GM19025 (cell line): ENCODE data around the gene CELA1.
A peak's percentile ranks its signal among the peaks of the same experiment; 100 is the strongest.

Experiments used
- ATAC-seq: cut with Tn5 transposase; IDR thresholded peaks from one replicate; pipeline ENCODE4 v1.9.1; 2021; ENCODE audit warnings: mild to moderate bottlenecking, low read depth, moderate library complexity; ENCODE audit not compliant: unreplicated experiment

CELA1 gene

DNA sequence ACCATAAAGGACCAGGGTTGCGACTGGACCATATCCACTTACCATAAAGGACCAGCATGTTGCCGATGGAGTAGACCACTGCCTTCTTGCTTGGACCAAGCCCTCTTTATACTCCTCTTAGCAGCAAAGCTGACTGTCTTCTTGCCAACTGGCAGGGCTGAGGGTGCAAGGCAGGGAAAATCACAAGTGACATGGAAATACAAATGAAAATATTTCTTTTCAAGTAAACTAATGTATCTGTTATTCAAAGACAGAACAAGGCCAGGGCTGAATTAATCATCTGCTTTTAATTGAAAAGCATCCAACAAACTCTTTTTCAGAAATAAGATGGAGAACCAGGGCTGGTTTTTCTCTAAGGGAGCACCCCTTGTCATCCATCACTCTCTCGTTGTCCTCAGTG lies at the start of gene CELA1:
TSS of gene CELA1 (minus strand) at position 99 of the 400 bp plus-strand sequence. CDS start at position 58, 41 bp downstream.
- ATAC-seq: no peak

DNA sequence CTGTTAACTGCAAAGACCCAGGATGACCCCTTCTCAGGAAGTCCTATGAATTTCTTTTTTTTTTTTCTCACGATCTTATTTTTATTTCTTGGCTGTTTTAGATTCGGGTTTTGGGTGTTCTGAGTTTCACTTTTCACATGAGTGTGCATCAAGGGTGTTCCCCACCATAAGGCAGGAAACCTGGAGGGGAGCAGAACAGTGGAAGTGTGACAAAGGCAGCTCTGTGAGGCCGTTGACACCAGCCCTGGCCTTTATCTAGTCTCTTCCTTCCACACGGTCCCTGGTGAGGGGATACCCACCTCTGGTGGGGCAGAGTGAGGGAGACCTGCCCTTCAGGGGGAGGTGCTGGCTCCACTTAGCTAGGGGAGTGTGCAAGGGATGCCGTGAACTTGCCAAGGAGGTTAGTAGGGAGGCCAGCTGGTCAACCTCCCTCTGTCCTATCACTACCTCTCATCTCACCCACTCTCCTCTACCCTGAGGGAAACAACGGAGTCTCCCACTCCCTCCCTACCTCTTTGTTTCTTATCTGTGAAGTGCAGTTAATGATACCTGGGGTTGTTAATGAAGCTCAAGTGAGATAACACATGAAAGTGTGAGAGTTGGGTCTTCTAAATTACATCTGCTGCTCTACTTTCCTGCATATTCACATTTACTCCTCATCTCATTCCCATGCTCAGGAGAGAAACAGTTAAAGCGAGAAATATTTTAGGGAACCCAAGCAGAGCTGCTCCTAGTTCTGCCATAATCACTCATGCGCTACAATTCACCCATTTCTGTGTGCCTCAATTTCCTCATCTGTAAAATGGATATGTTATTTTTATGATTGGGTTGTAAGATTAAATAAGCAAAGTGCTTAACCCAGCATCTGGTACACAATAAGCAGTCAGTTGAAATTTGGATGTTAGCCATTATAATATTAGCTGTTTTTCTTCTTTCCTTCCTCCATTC lies 49.1 kb upstream of the CELA1 start:
- no peak for ATAC-seq

DNA sequence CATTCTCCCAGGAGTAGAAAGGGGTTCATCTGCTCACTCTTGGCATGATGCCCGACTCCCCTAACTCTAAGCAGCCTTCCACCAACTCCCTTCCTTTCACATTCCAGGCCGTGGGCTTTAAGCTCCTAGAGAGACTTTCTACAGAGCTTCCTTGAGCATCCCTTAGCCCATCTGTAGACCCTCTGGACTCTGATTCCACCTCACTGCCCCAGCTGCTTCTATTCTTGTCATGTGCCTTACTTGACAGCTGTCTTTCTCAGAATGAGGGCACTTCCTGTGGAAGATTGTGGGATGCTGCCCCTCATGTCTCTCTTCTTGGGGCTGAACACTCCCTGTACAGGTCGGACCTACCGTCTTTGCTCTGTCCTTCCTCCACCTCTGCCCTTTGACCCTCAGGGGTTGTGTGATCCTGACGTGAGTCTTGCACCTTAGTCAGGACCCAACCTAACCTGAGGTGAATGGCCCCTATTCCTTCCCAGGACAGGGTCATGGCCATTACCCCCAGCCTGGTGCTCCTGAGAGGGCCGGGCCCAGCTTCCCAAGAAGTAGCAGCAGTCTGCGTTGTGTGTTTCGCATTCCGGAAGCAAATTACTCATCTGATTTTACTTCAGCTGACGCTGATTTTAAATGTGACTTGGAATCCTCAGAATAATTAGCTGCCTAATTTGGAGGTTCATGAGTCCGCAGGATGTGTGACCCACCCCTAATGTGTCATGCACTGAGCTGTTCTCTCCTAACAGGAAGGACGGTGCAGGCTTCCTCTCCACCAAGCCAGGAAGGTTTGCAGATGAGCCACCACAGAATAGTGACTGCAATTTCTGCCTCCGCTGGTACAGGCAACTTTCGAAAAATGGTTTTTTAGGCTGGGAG lies 47.4 kb upstream of the CELA1 start:
- ATAC-seq: no peak

- ATAC-seq: peak; percentile 29
Observed at GRCh38 chr12:51392556-51393237, 46.2 kb upstream of the CELA1 start.

DNA sequence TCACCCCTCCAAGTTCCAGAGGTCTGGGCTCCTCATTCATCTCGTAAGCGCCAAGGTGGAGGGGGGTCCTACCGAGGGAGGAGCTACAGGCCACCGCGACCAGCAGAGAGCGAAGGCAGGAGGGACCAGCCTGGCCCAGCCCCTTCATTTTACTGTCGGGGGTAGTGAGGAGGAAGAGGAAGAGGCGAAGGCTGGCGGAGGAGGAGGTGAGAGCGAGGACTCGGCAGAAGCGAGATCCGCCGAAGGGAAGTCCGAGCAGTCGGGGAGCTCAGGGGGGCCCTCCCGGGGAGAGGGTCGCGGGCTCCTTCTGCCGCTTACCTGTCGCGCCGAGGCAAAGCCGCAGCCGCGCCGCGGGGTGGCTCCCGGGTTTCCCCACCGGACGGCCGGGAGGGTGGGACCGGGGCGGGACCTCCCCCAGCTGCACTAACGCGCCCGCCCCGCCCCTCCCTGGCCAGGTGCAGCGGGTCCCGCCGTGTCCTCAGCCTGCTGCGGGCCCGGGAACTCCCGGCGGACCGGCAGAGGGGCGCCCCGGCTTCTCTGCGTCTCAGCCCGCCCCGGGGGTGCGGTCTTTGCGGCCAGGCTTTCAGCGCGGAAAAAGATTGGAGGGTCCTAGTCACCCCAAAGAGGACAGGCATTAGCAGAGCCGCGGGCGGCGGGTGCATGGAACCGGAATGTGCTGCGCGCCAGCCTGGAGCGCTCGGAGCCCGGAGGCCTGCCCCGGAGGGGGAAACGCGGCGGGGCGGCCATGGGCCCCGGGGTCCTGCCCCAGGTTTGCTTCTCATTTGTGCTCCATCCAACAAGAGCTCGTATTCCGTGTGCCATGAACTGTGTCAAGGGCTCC lies 45.0 kb upstream of the CELA1 start, which contains the start of gene GALNT6:
TSS of gene GALNT6 (minus strand) at position 124 of the 841 bp plus-strand sequence. CDS start 11,625 bp downstream, outside the sequence.
- peak; percentile 44 for ATAC-seq

DNA sequence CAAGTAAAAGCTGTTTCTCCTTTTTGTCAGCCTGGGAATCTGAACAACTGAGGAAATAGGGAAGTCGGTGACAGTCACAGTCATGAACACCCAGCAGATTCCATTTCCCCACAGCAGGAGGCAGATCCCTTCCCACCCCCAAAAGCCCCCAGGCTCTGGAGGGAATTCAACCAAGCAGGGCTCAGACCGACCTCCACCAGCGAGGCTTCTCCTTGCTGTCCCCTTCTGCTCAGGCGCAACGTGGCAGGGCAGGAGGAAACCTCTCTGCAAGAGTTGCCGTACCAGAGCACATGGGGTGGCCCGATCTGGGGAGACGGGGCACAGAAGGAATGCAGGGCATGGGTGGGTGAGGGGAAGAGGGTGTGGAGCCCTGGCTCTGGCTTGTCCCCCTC lies 44.4 kb upstream of the CELA1 start:
- ATAC-seq: peak; percentile 1

DNA sequence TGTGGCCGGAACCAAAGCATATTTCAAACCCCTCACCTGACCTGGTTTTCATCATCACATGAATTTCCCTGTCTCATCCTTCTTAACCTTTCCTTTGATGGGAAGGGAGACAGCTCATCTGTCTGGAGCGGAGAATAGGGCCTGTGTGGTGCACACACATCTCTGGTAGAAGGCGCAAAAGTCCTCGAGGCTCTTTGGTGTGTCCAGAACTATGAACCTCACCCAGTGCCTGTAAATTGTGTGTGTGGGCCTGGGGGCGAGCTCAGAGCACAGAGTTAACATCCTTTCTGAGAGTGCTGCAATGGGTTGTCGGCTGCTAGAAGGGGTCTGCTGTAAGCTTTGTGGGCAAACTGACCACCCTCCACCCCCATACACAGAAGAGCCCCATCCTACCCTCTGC lies 44.0 kb upstream of the CELA1 start:
- no peak for ATAC-seq

- no peak for ATAC-seq
Observed at GRCh38 chr12:51389302-51389999, 43.0 kb upstream of the CELA1 start.

DNA sequence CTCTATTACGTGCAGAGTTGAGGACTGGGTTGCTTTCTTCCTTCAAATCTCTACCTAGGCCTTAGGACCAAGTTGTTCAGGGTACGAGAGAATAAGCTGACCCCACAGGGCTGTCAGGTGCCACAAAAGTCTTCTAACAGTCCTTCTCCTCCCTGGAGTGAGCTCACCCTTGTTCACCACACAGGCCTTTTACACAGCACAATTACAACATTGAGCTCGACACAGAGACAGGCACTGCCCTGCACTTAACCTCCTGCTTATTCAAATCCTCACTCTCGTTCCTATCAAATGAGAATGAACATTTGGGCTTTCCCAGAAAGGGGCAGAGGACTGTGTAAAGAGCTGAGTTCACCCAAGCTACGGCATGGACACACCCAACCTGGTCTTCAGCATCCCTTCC lies 42.4 kb upstream of the CELA1 start:
- ATAC-seq: no peak

DNA sequence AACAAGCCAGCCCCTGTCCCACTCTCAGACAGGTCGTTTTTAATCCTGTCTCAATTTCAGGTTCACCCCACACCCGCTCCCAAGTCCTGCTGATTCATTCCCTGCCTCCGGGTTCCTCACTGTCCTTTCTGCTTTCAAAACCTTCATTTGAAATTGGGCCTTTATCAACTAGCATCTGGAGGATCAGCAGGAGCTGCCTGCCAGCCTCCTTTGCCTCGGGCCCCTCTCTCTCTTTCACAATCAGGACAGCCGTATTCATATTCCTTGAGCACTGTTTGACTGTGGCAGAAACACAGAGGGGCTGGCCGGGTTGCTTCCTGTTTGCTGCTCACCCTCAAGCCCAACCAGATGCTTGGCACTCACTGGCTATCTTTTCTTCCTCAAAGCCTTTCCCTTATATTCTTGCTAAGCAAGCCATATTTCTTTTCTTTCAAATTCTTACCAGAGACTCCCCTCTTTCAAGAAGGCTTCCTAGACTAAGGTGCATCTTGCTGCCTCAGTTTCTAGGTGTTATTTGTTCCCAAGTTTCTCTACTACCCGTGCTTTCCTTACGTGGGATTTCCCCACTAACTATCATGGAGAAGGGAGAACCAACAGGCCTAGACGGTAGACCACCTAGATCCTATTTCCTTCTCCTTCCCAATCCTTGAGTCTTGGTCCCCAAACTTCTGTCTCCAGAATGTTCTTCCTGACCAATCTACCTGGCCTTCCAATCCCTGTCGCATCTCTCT lies 41.8 kb upstream of the CELA1 start:
- no peak for ATAC-seq

- ATAC-seq: no peak
Observed at GRCh38 chr12:51386351-51386750, 39.9 kb upstream of the CELA1 start.

GRCh38 chr12:51383269-51383905 lies 36.9 kb upstream of the CELA1 start:
- ATAC-seq: no peak

DNA sequence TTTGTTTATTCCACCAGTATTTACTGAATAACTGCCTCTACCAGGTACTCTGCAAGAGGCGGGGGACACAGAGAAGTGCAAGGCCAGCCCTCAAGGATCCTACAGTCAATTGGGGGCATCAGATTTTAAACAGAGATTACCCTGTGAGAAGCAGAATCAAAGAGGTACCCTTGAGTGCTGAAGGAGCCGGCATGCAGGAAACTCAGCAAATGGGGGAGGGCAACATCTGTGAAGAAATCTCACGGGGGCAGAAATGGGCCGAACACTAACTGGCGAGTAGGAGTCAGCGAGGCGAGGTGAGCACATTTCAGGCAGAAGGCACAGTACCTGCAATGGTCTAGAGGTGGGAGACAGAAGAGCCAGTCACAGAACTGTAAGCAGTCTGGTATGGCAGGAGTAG lies 35.7 kb upstream of the CELA1 start:
- no peak for ATAC-seq

- ATAC-seq: no peak
Observed at GRCh38 chr12:51381226-51382079, 35.0 kb upstream of the CELA1 start.

- no peak for ATAC-seq
Observed at GRCh38 chr12:51379571-51379970, 33.1 kb upstream of the CELA1 start.

DNA sequence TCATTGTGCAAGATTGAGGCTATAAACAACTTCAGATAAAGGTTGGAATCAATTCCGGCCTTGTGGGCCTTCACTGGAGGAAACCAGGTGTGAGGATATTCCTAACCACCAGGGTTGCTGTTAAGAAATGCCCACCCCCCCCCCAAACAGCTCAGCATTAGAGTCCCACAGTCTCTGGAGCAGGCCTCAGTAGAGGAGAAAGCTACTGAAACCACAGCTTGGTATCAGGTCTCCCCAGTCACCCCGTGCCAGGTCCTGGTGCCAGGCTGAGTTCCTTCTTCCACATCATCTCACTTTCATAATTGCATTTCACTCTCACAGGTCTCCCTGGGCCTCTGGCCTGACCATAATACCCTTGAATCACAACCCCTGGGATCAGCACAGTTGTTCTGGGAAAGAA lies 32.3 kb upstream of the CELA1 start:
- no peak for ATAC-seq
